DOHH2 (cell line): Measurements from ENCODE around the gene PPM1F.

Experiments
- H3F3A ChIP-seq: fragments of 200-600 bp; sonication (generic), shearing (Covaris generic); 2 replicates; pipeline ENCODE4 v1.6.0; 2016; ENCODE audit warnings: antibody characterized with exemption, mild to moderate bottlenecking; ENCODE audit not compliant: control insufficient read depth, insufficient read depth
- H3K27ac ChIP-seq: fragments of 200-600 bp; sonication (generic); 2 replicates; pipeline ENCODE4 v1.5.1; 2014; ENCODE audit warnings: low read depth, mild to moderate bottlenecking, low read length, moderate library complexity
- H3K27me3 ChIP-seq: fragments of 200-600 bp; sonication (generic); 2 replicates; pipeline ENCODE4 v1.6.1; 2014; ENCODE audit warnings: mild to moderate bottlenecking, low read length, mixed read lengths; ENCODE audit not compliant: control insufficient read depth
- H3K36me3 ChIP-seq: fragments of 200-600 bp; sonication (generic); 2 replicates; pipeline ENCODE4 v1.6.1; 2014; ENCODE audit warnings: mild to moderate bottlenecking, low read length, moderate library complexity, mixed read lengths; ENCODE audit not compliant: control insufficient read depth
- H3K4me1 ChIP-seq: fragments of 200-600 bp; sonication (generic); 2 replicates; pipeline ENCODE4 v1.6.1; 2014; ENCODE audit warnings: mild to moderate bottlenecking, low read length, mixed read lengths; ENCODE audit not compliant: control insufficient read depth
- H3K4me2 ChIP-seq: fragments of 200-600 bp; sonication (generic); 2 replicates; pipeline ENCODE4 v1.6.0; 2014; ENCODE audit warnings: mild to moderate bottlenecking, low read length, moderate library complexity
- H3K4me3 ChIP-seq: fragments of 200-600 bp; sonication (generic); 2 replicates; pipeline ENCODE4 v1.5.1; 2014; ENCODE audit warnings: mild to moderate bottlenecking, low read length, mixed read lengths
- H3K79me2 ChIP-seq: fragments of 200-600 bp; sonication (generic); 2 replicates; pipeline ENCODE4 v1.6.1; 2014; ENCODE audit warnings: mild to moderate bottlenecking, low read length, mixed read lengths; ENCODE audit not compliant: control insufficient read depth
- H3K9me2 ChIP-seq: fragments of 200-600 bp; sonication (generic); replicated peaks from 2 replicates; pipeline ENCODE4 v1.6.1; 2014; ENCODE audit warnings: mild to moderate bottlenecking, low read length, mixed read lengths; ENCODE audit not compliant: control insufficient read depth
- H3K9me3 ChIP-seq: fragments of 200-600 bp; sonication (generic); 2 replicates; pipeline ENCODE4 v1.6.1; 2014; ENCODE audit warnings: antibody characterized with exemption, low read length, mixed read lengths; ENCODE audit not compliant: control insufficient read depth, insufficient read depth
- H4K20me1 ChIP-seq: fragments of 200-600 bp; sonication (generic); 2 replicates; pipeline ENCODE4 v1.6.0; 2014; ENCODE audit warnings: low read depth, mild to moderate bottlenecking, antibody characterized with exemption, low read length, moderate library complexity; ENCODE audit not compliant: control insufficient read depth, insufficient read depth
- CTCF ChIP-seq: fragments of 200-600 bp; sonication (generic); IDR thresholded peaks from one replicate; pipeline ENCODE4 v1.5.1; 2014; ENCODE audit warnings: antibody characterized with exemption, mild to moderate bottlenecking, low read depth, low read length; ENCODE audit not compliant: poor library complexity, severe bottlenecking
- EZH2phosphoT487 ChIP-seq: fragments of 200-600 bp; sonication (generic); IDR thresholded peaks from 2 replicates; pipeline ENCODE4 v1.6.1; 2017; ENCODE audit warnings: borderline replicate concordance, mild to moderate bottlenecking, antibody characterized with exemption, low read length, moderate library complexity, mixed read lengths

Gene PPM1F

DNA sequence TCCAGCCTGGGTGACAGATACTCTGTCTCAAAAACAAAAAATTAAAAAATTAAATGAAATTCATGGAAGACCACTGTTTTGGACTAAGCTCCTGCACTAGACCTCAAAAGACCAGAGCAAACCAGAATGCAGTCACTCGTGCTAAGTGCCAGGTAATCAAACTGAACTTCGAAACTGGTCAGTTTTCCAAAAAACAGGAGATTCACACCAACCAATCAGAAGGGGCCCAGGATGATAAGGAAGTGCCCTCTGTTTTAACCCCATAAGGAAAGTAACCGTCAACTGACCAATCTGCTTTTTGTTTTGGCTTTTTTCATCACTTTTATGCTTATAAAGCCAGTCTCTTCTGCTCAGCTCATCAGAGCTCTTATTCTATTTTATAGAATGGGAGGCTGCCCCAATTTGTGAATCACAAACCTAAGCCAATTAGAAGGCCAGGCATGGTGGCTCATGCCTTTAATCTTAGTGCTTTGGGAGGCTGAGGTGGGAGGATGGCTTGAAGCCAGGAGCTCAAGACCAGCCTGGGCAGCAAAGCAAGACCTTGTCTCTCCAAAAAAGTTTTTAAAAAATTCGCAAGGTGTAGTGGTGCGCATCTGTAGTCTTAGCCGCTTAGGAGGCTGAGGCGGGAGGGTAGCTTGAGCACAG, 40.1 kb upstream of the PPM1F start:
- no peaks in the 10 kb centered on the region for H3K79me2 ChIP-seq
- H3K4me3 ChIP-seq: no peak overlapping the region
- H3K27me3 ChIP-seq: no peaks in the 10 kb centered on the region
- no peak for TF ChIP-seq CTCF
- no peak for TF ChIP-seq EZH2phosphoT487
- no peaks in the 10 kb centered on the region; the same call in 1 of the 2 replicates for H3F3A ChIP-seq
- H3K4me2 ChIP-seq: no peak overlapping the region
- H3K36me3 ChIP-seq: peaks cover 11% of the 10 kb centered on the region; the same call in 1 of the 2 replicates
- no peaks in the 10 kb centered on the region for H3K9me3 ChIP-seq
- H4K20me1 ChIP-seq: no peaks in the 10 kb centered on the region
- no peak overlapping the region for H3K27ac ChIP-seq
- no peaks in the 10 kb centered on the region for H3K4me1 ChIP-seq
- H3K9me2 ChIP-seq: no peaks in the 10 kb centered on the region

DNA sequence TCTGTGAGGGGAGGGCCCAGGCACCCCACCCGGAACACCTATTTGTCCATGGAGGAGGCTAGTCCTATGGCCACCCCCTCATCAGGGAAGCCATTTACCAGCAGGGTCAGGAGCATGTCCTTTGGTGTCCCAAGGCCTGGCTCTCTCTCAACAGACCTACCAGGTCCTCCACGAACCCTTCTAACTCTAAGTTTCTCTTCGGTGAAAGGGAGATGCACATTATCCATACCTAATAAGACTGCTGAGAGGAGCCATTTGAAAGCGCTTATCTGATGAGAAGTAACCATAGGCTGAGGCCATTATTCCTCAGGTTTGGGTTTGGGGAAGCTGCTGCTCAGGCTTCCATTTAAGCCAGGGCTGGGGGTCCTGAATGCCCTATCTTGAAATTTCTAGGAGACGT, 39.1 kb upstream of the PPM1F start:
- Histone ChIP-seq H3K36me3 (peaks cover 11% of the 10 kb centered on the region; the same call in 1 of the 2 replicates), H3K9me3 (no peaks in the 10 kb centered on the region), H3K4me1 (no peaks in the 10 kb centered on the region), H4K20me1 (no peaks in the 10 kb centered on the region), H3K4me3 (no peak overlapping the region), H3K9me2 (no peaks in the 10 kb centered on the region), H3F3A (no peaks in the 10 kb centered on the region; the same call in 1 of the 2 replicates), H3K4me2 (no peak overlapping the region), H3K27me3 (no peaks in the 10 kb centered on the region), H3K27ac (no peak overlapping the region), H3K79me2 (no peaks in the 10 kb centered on the region)
- TF ChIP-seq EZH2phosphoT487: no peak
- no peak for TF ChIP-seq CTCF

- Histone ChIP-seq H3K4me1 (no peaks in the 10 kb centered on the region), H3F3A (no peaks in the 10 kb centered on the region; the same call in 1 of the 2 replicates), H3K9me2 (no peaks in the 10 kb centered on the region), H3K27me3 (no peaks in the 10 kb centered on the region), H3K27ac (no peak overlapping the region), H3K9me3 (no peaks in the 10 kb centered on the region), H3K4me3 (no peak overlapping the region), H3K4me2 (no peak overlapping the region), H3K79me2 (no peaks in the 10 kb centered on the region), H3K36me3 (peaks cover 11% of the 10 kb centered on the region; the same call in 1 of the 2 replicates), H4K20me1 (no peaks in the 10 kb centered on the region)
- TF ChIP-seq EZH2phosphoT487 (no peak), CTCF (no peak)
These were observed 38.6 kb upstream of the PPM1F start for GRCh38 chr22:21991304-21991596.
